H1 (cell line): ENCODE measurements around the gene GLIPR2. TPM values are rescaled to one million over a fixed set of nuclear protein-coding genes. Genes with fewer than 3 reads are reported as not detected.

Experiments
- ASH2L ChIP-seq: fragments of 200-600, 300-600 bp; sonication (generic); IDR thresholded peaks from one replicate; pipeline ENCODE4 v1.7.1; 2017; ENCODE audit warnings: low read length
- CEBPB ChIP-seq: IDR thresholded peaks from 2 replicates; pipeline ENCODE4 v1.6.1; 2012; ENCODE audit warnings: low read depth, low read length
- CHD1 ChIP-seq: IDR thresholded peaks from 2 replicates; pipeline ENCODE4 v1.6.1; 2012; ENCODE audit warnings: low read depth, low read length, improper control_type of control experiment
- CREB1 ChIP-seq: IDR thresholded peaks from 2 replicates; pipeline ENCODE4 v1.6.1; 2012; ENCODE audit warnings: inconsistent platforms
- CTBP2 ChIP-seq: IDR thresholded peaks from 2 replicates; pipeline ENCODE4 v1.7.0; 2011; ENCODE audit warnings: borderline replicate concordance, mild to moderate bottlenecking, moderate library complexity, mixed read lengths, low read length; ENCODE audit not compliant: insufficient read depth, insufficient read length
- JUND ChIP-seq: IDR thresholded peaks from 2 replicates; pipeline ENCODE4 v1.6.1; 2011; ENCODE audit warnings: mild to moderate bottlenecking, improper control_type of control experiment, low read length
- KDM4A ChIP-seq: IDR thresholded peaks from one replicate; pipeline ENCODE4 v1.7.1; 2012; ENCODE audit warnings: low read depth, mild to moderate bottlenecking, moderate library complexity, low read length, inconsistent platforms; ENCODE audit not compliant: severe bottlenecking
- KDM5A ChIP-seq: fragments of 200-600 bp; IDR thresholded peaks from 2 replicates; pipeline ENCODE4 v1.7.1; 2012; ENCODE audit warnings: mild to moderate bottlenecking, low read length, inconsistent platforms, mixed read lengths
- NRF1 ChIP-seq: IDR thresholded peaks from 2 replicates; pipeline ENCODE4 v1.6.1; 2011; ENCODE audit warnings: mild to moderate bottlenecking, low read depth, low read length, improper control_type of control experiment
- PHF8 ChIP-seq: fragments of 200-600 bp; sonication (generic); conservative IDR thresholded peaks from 2 replicates; pipeline ENCODE4 v1.7.1; 2012; ENCODE audit warnings: low read depth, mild to moderate bottlenecking, inconsistent platforms, low read length, moderate library complexity
- POLR2A ChIP-seq, 2 experiments: IDR thresholded peaks; 1 replicate in 1 of 2; 2 replicates in 1 of 2; pipeline ENCODE4 v1.6.1; 2011; ENCODE audit warnings: low read depth in 2 of 2, low read length in 2 of 2, mild to moderate bottlenecking in 2 of 2; ENCODE audit errors: control extremely low read depth in 1 of 2
- RAD21 ChIP-seq, 2 experiments: IDR thresholded peaks in 1 of 2; conservative IDR thresholded peaks in 1 of 2; 2 replicates each; pipeline ENCODE4 v1.6.1; 2011; ENCODE audit warnings: low read depth in 2 of 2, low read length in 2 of 2, improper control_type of control experiment in 1 of 2, inconsistent platforms in 1 of 2, mild to moderate bottlenecking in 1 of 2, moderate library complexity in 1 of 2
- RBBP5 ChIP-seq: IDR thresholded peaks from 2 replicates; pipeline ENCODE4 v1.7.1; 2012; ENCODE audit warnings: low read depth, mild to moderate bottlenecking, inconsistent platforms, low read length, moderate library complexity, borderline replicate concordance
- SAP30 ChIP-seq: fragments of 300-600 bp; sonication (generic); IDR thresholded peaks from 2 replicates; pipeline ENCODE4 v1.7.1; 2012; ENCODE audit warnings: low read length, moderate library complexity, mild to moderate bottlenecking, inconsistent platforms; ENCODE audit not compliant: insufficient read depth, insufficient replicate concordance
- SIX5 ChIP-seq: IDR thresholded peaks from 2 replicates; pipeline ENCODE4 v1.6.1; 2011; ENCODE audit warnings: mild to moderate bottlenecking, low read depth, low read length
- SRF ChIP-seq: IDR thresholded peaks from 2 replicates; pipeline ENCODE4 v1.6.1; 2011; ENCODE audit warnings: mild to moderate bottlenecking, low read depth, low read length, moderate library complexity
- TAF7 ChIP-seq: optimal IDR thresholded peaks from 2 replicates; pipeline ENCODE3; 2011; ENCODE audit warnings: low read depth, mild to moderate bottlenecking, inconsistent platforms, low read length, moderate library complexity, borderline replicate concordance
- TBP ChIP-seq: IDR thresholded peaks from 2 replicates; pipeline ENCODE4 v1.6.1; 2011; ENCODE audit warnings: low read depth, low read length, improper control_type of control experiment
- polyA plus RNA-seq, 7 experiments: library from polyadenylated mRNA; depleted of rRNA in 3 of 7; stranded (reverse) in 5 of 7; unstranded in 2 of 7; fragments of >200 nt in 5 of 7; fragments of 200-250 nt in 2 of 7; gene quantifications; 1 replicate in 5 of 7; 2 replicates in 1 of 7; 4 replicates in 1 of 7; pipeline versions ENCODE4 v1.2.1 to v1.2.3, GENCODE V29; 2011 to 2013; ENCODE audit warnings: missing spikeins in 2 of 7, mixed read lengths in 2 of 7
- total RNA-seq: library from RNA; stranded (reverse); fragmentation: NEBNext Ultra II Directional; extraction: Animal tissue kit (Norgen Biotek cat#: 25700); gene quantifications from 2 replicates; pipeline ENCODE4 v1.2.1, GENCODE V29; 2021
- TF ChIP-seq, protein P1 (sequence below), 3 experiments: IDR thresholded peaks; 1 replicate in 2 of 3; 2 replicates in 1 of 3; pipeline versions ENCODE4 v1.5.1 to v1.6.1; 2011; ENCODE audit warnings: low read length in 3 of 3, mild to moderate bottlenecking in 3 of 3, inconsistent platforms in 2 of 3, low read depth in 1 of 3, moderate library complexity in 1 of 3; ENCODE audit not compliant: insufficient read depth in 1 of 3; ENCODE audit errors: control extremely low read depth in 1 of 3
- TF ChIP-seq, protein P2 (sequence below): IDR thresholded peaks from 2 replicates; pipeline ENCODE4 v1.6.1; 2012; ENCODE audit warnings: inconsistent platforms

GLIPR2 gene
- total and polyA plus RNA-seq, 2 of the 8 experiments (the other 6 are each of a cell fraction or from before 2014, with no cell fraction given) = 7.9 to 12.0 TPM

DNA sequence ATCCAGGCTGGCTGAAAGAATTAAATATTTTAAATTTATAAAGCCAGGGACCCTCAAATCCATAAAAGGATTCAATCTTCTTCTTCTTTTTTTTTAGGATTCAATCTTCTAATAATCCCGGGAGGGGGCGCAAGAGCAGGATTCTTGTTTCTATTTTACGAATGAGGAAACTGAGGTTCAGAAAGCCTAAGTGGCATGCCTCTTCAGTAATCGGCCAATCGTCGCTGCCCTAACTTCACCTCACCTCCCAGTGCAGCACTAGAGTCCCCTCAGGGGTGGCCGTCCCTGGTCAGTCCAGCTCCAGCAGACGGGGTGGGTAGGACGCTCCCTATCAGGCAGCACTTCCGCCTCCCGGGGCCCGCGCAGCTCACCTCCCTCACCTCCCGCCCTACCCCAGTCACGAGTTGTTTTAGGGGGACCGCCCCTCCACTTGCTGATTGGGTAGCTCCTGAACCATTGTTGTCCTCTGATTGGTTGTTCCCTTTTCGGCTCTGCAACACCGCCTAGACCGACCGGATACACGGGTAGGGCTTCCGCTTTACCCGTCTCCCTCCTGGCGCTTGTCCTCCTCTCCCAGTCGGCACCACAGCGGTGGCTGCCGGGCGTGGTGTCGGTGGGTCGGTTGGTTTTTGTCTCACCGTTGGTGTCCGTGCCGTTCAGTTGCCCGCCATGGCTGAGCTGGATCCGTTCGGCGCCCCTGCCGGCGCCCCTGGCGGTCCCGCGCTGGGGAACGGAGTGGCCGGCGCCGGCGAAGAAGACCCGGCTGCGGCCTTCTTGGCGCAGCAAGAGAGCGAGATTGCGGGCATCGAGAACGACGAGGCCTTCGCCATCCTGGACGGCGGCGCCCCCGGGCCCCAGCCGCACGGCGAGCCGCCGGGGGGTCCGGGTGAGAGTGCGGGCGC, 54.1 kb downstream of the GLIPR2 start, which contains the start of gene CLTA (continued):
- TF ChIP-seq RAD21 (IDR thresholded peaks at IDR 0.05 in 1 of 2, conservative IDR thresholded peaks at IDR 0.05 in 1 of 2; ENCODE audit: low read depth in 2 of 2, low read length in 2 of 2) (no peak), KDM5A (peak; percentile 18; the same call in 1 of the 2 replicates), JUND (no peak), CREB1 (peak; percentile 43), SAP30 (peak; percentile 20), SIX5 (no peak), PHF8 (peak; percentile 98), RBBP5 (peak; percentile 93; the same call in 1 of the 2 replicates), CEBPB (no peak), TBP (peak; percentile 92), ASH2L (peak; percentile 94), SRF (0 out of 2 replicates have a peak, but pooled peaks have one; percentile 11), KDM4A (peak; percentile 56), NRF1 (peak; percentile 23; the same call in 1 of the 2 replicates), CHD1 (peak; percentile 37; the same call in 1 of the 2 replicates), POLR2A (IDR thresholded peaks at IDR 0.05; ENCODE audit: control extremely low read depth in 1 of 2, low read depth in 2 of 2, low read length in 2 of 2) (peak; percentile 92 to 97), TAF7 (peak; percentile 80), CTBP2 (no peak)
- TF ChIP-seq, protein P1, sequence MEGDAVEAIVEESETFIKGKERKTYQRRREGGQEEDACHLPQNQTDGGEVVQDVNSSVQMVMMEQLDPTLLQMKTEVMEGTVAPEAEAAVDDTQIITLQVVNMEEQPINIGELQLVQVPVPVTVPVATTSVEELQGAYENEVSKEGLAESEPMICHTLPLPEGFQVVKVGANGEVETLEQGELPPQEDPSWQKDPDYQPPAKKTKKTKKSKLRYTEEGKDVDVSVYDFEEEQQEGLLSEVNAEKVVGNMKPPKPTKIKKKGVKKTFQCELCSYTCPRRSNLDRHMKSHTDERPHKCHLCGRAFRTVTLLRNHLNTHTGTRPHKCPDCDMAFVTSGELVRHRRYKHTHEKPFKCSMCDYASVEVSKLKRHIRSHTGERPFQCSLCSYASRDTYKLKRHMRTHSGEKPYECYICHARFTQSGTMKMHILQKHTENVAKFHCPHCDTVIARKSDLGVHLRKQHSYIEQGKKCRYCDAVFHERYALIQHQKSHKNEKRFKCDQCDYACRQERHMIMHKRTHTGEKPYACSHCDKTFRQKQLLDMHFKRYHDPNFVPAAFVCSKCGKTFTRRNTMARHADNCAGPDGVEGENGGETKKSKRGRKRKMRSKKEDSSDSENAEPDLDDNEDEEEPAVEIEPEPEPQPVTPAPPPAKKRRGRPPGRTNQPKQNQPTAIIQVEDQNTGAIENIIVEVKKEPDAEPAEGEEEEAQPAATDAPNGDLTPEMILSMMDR (IDR thresholded peaks at IDR 0.05; ENCODE audit: control extremely low read depth in 1 of 3, insufficient read depth in 1 of 3, low read depth in 1 of 3, low read length in 3 of 3) = peak in 1 of 3 experiments; percentile 35; a peak in 1 of 4 replicates
- TF ChIP-seq, protein P2, sequence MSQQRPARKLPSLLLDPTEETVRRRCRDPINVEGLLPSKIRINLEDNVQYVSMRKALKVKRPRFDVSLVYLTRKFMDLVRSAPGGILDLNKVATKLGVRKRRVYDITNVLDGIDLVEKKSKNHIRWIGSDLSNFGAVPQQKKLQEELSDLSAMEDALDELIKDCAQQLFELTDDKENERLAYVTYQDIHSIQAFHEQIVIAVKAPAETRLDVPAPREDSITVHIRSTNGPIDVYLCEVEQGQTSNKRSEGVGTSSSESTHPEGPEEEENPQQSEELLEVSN = peak; percentile 49
